Ishikawa (cell line): ENCODE measurements around the gene NAPA.
A peak's percentile ranks its signal among the peaks of the same experiment; 100 is the strongest.

Experiments used
- CEBPB ChIP-seq: IDR thresholded peaks from 2 replicates; pipeline ENCODE4 v1.6.1; 2012
- CREB1 ChIP-seq: IDR thresholded peaks from 2 replicates; pipeline ENCODE4 v1.6.1; 2012; ENCODE audit warnings: low read depth
- EGR1 ChIP-seq: IDR thresholded peaks from 2 replicates; pipeline ENCODE4 v1.6.1; 2012
- EP300 ChIP-seq: IDR thresholded peaks from 2 replicates; pipeline ENCODE4 v1.6.1; 2012; ENCODE audit warnings: borderline replicate concordance
- FOXM1 ChIP-seq: IDR thresholded peaks from 2 replicates; pipeline ENCODE4 v1.6.1; 2012; ENCODE audit warnings: low read depth, borderline replicate concordance
- MAX ChIP-seq: IDR thresholded peaks from 2 replicates; pipeline ENCODE4 v1.6.1; 2012
- NFIC ChIP-seq: IDR thresholded peaks from 2 replicates; pipeline ENCODE4 v1.6.1; 2012
- RAD21 ChIP-seq: IDR thresholded peaks from 2 replicates; pipeline ENCODE4 v1.6.1; 2012; ENCODE audit warnings: low read depth
- REST ChIP-seq: IDR thresholded peaks from 2 replicates; pipeline ENCODE4 v1.6.1; 2012; ENCODE audit warnings: low read depth, mild to moderate bottlenecking
- TAF1 ChIP-seq: IDR thresholded peaks from 2 replicates; pipeline ENCODE4 v1.6.1; 2012; ENCODE audit warnings: low read depth, mild to moderate bottlenecking
- TCF12 ChIP-seq: IDR thresholded peaks from 2 replicates; pipeline ENCODE4 v1.6.1; 2012; ENCODE audit warnings: low read depth
- TEAD4 ChIP-seq: IDR thresholded peaks from 2 replicates; pipeline ENCODE4 v1.6.1; 2012
- YY1 ChIP-seq: IDR thresholded peaks from 2 replicates; pipeline ENCODE4 v1.6.1; 2012; ENCODE audit warnings: low read depth

- no peak for TF ChIP-seq EGR1
- TF ChIP-seq EP300, result no peak
- TF ChIP-seq TAF1, result no peak
- no peak for TF ChIP-seq RAD21
- TF ChIP-seq YY1, result no peak
- TF ChIP-seq TCF12, result no peak
- no peak for TF ChIP-seq NFIC
- TF ChIP-seq FOXM1, result no peak
- 0 out of 2 replicates have a peak, but pooled peaks have one; percentile 4 for TF ChIP-seq REST
- no peak for TF ChIP-seq CEBPB
- TF ChIP-seq TEAD4, result no peak
- no peak for TF ChIP-seq CREB1
- no peak for TF ChIP-seq MAX
Observed at GRCh38 chr19:47445527-47445926, 69.3 kb downstream of the NAPA start.
